Stimulated activated CD4-positive, alpha-beta T cell treated with anti-CD3 and anti-CD28 coated beads, Interleukin-4, amount 100 ng/mL, for 4 hours (primary cell): ENCODE results near the gene ACTL6B.

Experiments
- DNase-seq, 2 experiments: peaks; one replicate each; pipeline ENCODE4 v3.0.0-alpha.2; 2020

The ACTL6B gene

GRCh38 chr7:100626530-100627237 lies 29.6 kb downstream of the ACTL6B start:
- DNase-seq = peak; percentile 86 to 87

GRCh38 chr7:100626055-100626454 lies 30.2 kb downstream of the ACTL6B start:
- DNase-seq = no peak

- no peak for DNase-seq
Observed at GRCh38 chr7:100623951-100624824, 32.1 kb downstream of the ACTL6B start.

GRCh38 chr7:100621554-100621953 lies 34.7 kb downstream of the ACTL6B start:
- DNase-seq = no peak

GRCh38 chr7:100620804-100621203 lies 35.4 kb downstream of the ACTL6B start:
- DNase-seq = no peak

- DNase-seq = no peak
Observed at GRCh38 chr7:100620239-100620638, 36.0 kb downstream of the ACTL6B start.

- no peak for DNase-seq
Observed at GRCh38 chr7:100614308-100614861, 41.9 kb downstream of the ACTL6B start.

- DNase-seq = no peak
Observed at GRCh38 chr7:100613412-100614175, 42.7 kb downstream of the ACTL6B start.

GRCh38 chr7:100612730-100613390 lies 43.4 kb downstream of the ACTL6B start:
- DNase-seq = no peak

- peak; percentile 96 to 98 for DNase-seq
Observed at GRCh38 chr7:100611983-100612729, 44.1 kb downstream of the ACTL6B start, which contains the start of gene MOSPD3. Gene MOSPD3 (plus strand): TSS chr7:100612540. CDS start chr7:100612792, 252 bp downstream.

GRCh38 chr7:100609958-100610357 lies 46.3 kb downstream of the ACTL6B start:
- no peak for DNase-seq

GRCh38 chr7:100607111-100607510 lies 49.1 kb downstream of the ACTL6B start:
- DNase-seq = no peak

GRCh38 chr7:100606313-100606712 lies 49.9 kb downstream of the ACTL6B start:
- no peak for DNase-seq

- DNase-seq = no peak
Observed at GRCh38 chr7:100604976-100605911, 51.0 kb downstream of the ACTL6B start.

GRCh38 chr7:100604028-100604975 lies 51.9 kb downstream of the ACTL6B start:
- DNase-seq = peak; percentile 58 to 69

GRCh38 chr7:100603726-100604027 lies 52.6 kb downstream of the ACTL6B start:
- no peak for DNase-seq

- no peak for DNase-seq
Observed at GRCh38 chr7:100602889-100603725, 53.1 kb downstream of the ACTL6B start.

GRCh38 chr7:100600730-100601038 lies 55.6 kb downstream of the ACTL6B start:
- DNase-seq = no peak
